H9 (cell line): Measurements from ENCODE around the gene ARVCF. TPM values are rescaled to one million over a fixed set of nuclear protein-coding genes. Genes with fewer than 3 reads are reported as not detected.

Source experiments
- DNase-seq: peaks from one replicate; pipeline ENCODE4 v3.0.0-alpha.2; 2017
- H2AFZ ChIP-seq: one replicate; pipeline ENCODE4 v1.6.1; 2013; ENCODE audit warnings: mild to moderate bottlenecking, low read length, control low read depth, moderate library complexity
- H2AK5ac ChIP-seq: 2 replicates; pipeline ENCODE4 v1.6.1; 2013; ENCODE audit warnings: low read length, control low read depth, mixed read lengths; ENCODE audit not compliant: insufficient read length
- H2BK120ac ChIP-seq: one replicate; pipeline ENCODE4 v1.6.1; 2013; ENCODE audit warnings: low read depth, mild to moderate bottlenecking, low read length, control low read depth, inconsistent platforms; ENCODE audit not compliant: poor library complexity, severe bottlenecking
- H2BK12ac ChIP-seq: 2 replicates; pipeline ENCODE4 v1.6.1; 2013; ENCODE audit warnings: low read length, control low read depth, mixed read lengths, low read depth; ENCODE audit not compliant: insufficient read length
- H2BK15ac ChIP-seq: 2 replicates; pipeline ENCODE4 v1.6.1; 2013; ENCODE audit warnings: low read depth, low read length, control low read depth
- H2BK20ac ChIP-seq: one replicate; pipeline ENCODE4 v1.6.1; 2013; ENCODE audit warnings: low read depth, mild to moderate bottlenecking, low read length, control low read depth, inconsistent platforms; ENCODE audit not compliant: poor library complexity, severe bottlenecking
- H2BK5ac ChIP-seq: 2 replicates; pipeline ENCODE4 v1.6.1; 2013; ENCODE audit warnings: low read length, control low read depth, mixed read lengths; ENCODE audit not compliant: insufficient read length
- H3K14ac ChIP-seq: 2 replicates; pipeline ENCODE4 v1.6.1; 2013; ENCODE audit warnings: low read length, control low read depth; ENCODE audit not compliant: insufficient read depth
- H3K18ac ChIP-seq: 2 replicates; pipeline ENCODE4 v1.6.1; 2013; ENCODE audit warnings: low read depth, mild to moderate bottlenecking, mixed read lengths, low read length, control low read depth; ENCODE audit not compliant: insufficient read length
- H3K23ac ChIP-seq: 2 replicates; pipeline ENCODE4 v1.6.1; 2013; ENCODE audit warnings: low read length, control low read depth, mixed read lengths, low read depth; ENCODE audit not compliant: insufficient read length
- H3K23me2 ChIP-seq: 2 replicates; pipeline ENCODE4 v1.6.1; 2013; ENCODE audit warnings: low read depth, mild to moderate bottlenecking, mixed read lengths, low read length, control low read depth; ENCODE audit not compliant: insufficient read length, poor library complexity, severe bottlenecking
- H3K27ac ChIP-seq: 2 replicates; pipeline ENCODE4 v1.5.1; 2013; ENCODE audit warnings: low read length, control low read depth, mixed read lengths, low read depth; ENCODE audit not compliant: insufficient read length
- H3K27me3 ChIP-seq: 2 replicates; pipeline ENCODE4 v1.6.1; 2013; ENCODE audit warnings: low read length, control low read depth, inconsistent platforms; ENCODE audit not compliant: insufficient read depth
- H3K4ac ChIP-seq: 2 replicates; pipeline ENCODE4 v1.6.1; 2013; ENCODE audit warnings: low read depth, mild to moderate bottlenecking, control low read depth, inconsistent platforms, low read length, moderate library complexity
- H3K4me1 ChIP-seq: 2 replicates; pipeline ENCODE4 v1.6.1; 2013; ENCODE audit warnings: low read length, control low read depth, inconsistent platforms; ENCODE audit not compliant: insufficient read depth
- H3K4me2 ChIP-seq: 2 replicates; pipeline ENCODE4 v1.6.1; 2013; ENCODE audit warnings: low read length, control low read depth, mixed read lengths; ENCODE audit not compliant: insufficient read length, insufficient read depth
- H3K56ac ChIP-seq: 2 replicates; pipeline ENCODE4 v1.6.1; 2013; ENCODE audit warnings: low read depth, mild to moderate bottlenecking, mixed read lengths, low read length, control low read depth; ENCODE audit not compliant: insufficient read length
- H3K79me1 ChIP-seq: 2 replicates; pipeline ENCODE4 v1.6.1; 2013; ENCODE audit warnings: low read depth, mild to moderate bottlenecking, moderate library complexity, low read length, control low read depth, inconsistent platforms; ENCODE audit not compliant: insufficient read depth, poor library complexity, severe bottlenecking
- H3K79me2 ChIP-seq: 2 replicates; pipeline ENCODE4 v1.6.1; 2013; ENCODE audit warnings: low read length, control low read depth, inconsistent platforms; ENCODE audit not compliant: insufficient read depth
- H3K9ac ChIP-seq: 2 replicates; pipeline ENCODE4 v1.6.1; 2013; ENCODE audit warnings: low read length, control low read depth, mixed read lengths; ENCODE audit not compliant: insufficient read length; ENCODE audit errors: extremely low read depth
- H3K9me3 ChIP-seq: one replicate; pipeline ENCODE4 v1.6.1; 2013; ENCODE audit warnings: low read depth, low read length, inconsistent platforms; ENCODE audit not compliant: control insufficient read depth
- H3T11ph ChIP-seq: one replicate; pipeline ENCODE4 v1.6.1; 2013; ENCODE audit warnings: mild to moderate bottlenecking, low read length, control low read depth, inconsistent platforms
- H4K20me1 ChIP-seq: one replicate; pipeline ENCODE4 v1.6.1; 2013; ENCODE audit not compliant: control insufficient read depth, insufficient read length, insufficient read depth
- H4K5ac ChIP-seq: 2 replicates; pipeline ENCODE4 v1.6.1; 2013; ENCODE audit warnings: low read depth, mild to moderate bottlenecking, mixed read lengths, low read length, control low read depth; ENCODE audit not compliant: insufficient read length
- H4K8ac ChIP-seq: replicated peaks from 2 replicates; pipeline ENCODE4 v1.6.1; 2013; ENCODE audit warnings: low read length, control low read depth, mixed read lengths, low read depth; ENCODE audit not compliant: insufficient read length
- H4K91ac ChIP-seq: 2 replicates; pipeline ENCODE4 v1.6.1; 2013; ENCODE audit warnings: low read depth, mild to moderate bottlenecking, moderate library complexity, mixed read lengths, low read length, control low read depth; ENCODE audit not compliant: insufficient read length
- H3K27ac Mint-ChIP-seq, 3 experiments: 2 replicates in 2 of 3; 3 replicates in 1 of 3; pipeline ENCODE4 v1.8.0; 2020 to 2021; ENCODE audit warnings: mixed read lengths in 3 of 3, mild to moderate bottlenecking in 1 of 3, moderate library complexity in 1 of 3
- H3K27me3 Mint-ChIP-seq: 2 replicates; pipeline ENCODE4 v1.8.0; 2021; ENCODE audit warnings: low read depth, mild to moderate bottlenecking, moderate library complexity, mixed read lengths
- H3K36me3 Mint-ChIP-seq, 3 experiments: 2 replicates in 2 of 3; 3 replicates in 1 of 3; pipeline ENCODE4 v1.8.0; 2020 to 2021; ENCODE audit warnings: low read depth in 3 of 3, mixed read lengths in 3 of 3; ENCODE audit not compliant: insufficient read depth in 1 of 3
- H3K4me1 Mint-ChIP-seq, 2 experiments: 2 replicates each; pipeline ENCODE4 v1.8.0; 2020; ENCODE audit warnings: mixed read lengths in 2 of 2
- H3K4me3 Mint-ChIP-seq, 2 experiments: 2 replicates in 1 of 2; 3 replicates in 1 of 2; pipeline ENCODE4 v1.8.0; 2020 to 2021; ENCODE audit warnings: mild to moderate bottlenecking in 2 of 2, mixed read lengths in 2 of 2, moderate library complexity in 1 of 2
- H3K9me3 Mint-ChIP-seq, 2 experiments: 2 replicates in 1 of 2; 3 replicates in 1 of 2; pipeline ENCODE4 v1.8.0; 2020; ENCODE audit warnings: mild to moderate bottlenecking in 2 of 2, mixed read lengths in 2 of 2, moderate library complexity in 1 of 2
- CTCF ChIP-seq: fragments of 200-600 bp; sonication (generic); conservative IDR thresholded peaks from 3 replicates; pipeline ENCODE4 v1.8.0; 2021; ENCODE audit warnings: antibody characterized with exemption, mild to moderate bottlenecking
- WGBS: extraction: QIAGEN DNeasy Blood & Tissue Kit; methylation state at CpG from one replicate; pipeline ENCODE4 v1.1.7; 2013; ENCODE audit warnings: missing lambda C conversion rate, low lambda C conversion rate, mixed read lengths; ENCODE audit not compliant: insufficient read length; ENCODE audit errors: extremely low coverage; 5-methylcytosine and 5-hydroxymethylcytosine counted together
- total RNA-seq: library from RNA; stranded (reverse); gene quantifications from 2 replicates; pipeline ENCODE4 v1.2.1, GENCODE V29; 2021

The ARVCF gene
- total RNA-seq, 1 experiment from 2014 or later, result 40.7 TPM

DNA sequence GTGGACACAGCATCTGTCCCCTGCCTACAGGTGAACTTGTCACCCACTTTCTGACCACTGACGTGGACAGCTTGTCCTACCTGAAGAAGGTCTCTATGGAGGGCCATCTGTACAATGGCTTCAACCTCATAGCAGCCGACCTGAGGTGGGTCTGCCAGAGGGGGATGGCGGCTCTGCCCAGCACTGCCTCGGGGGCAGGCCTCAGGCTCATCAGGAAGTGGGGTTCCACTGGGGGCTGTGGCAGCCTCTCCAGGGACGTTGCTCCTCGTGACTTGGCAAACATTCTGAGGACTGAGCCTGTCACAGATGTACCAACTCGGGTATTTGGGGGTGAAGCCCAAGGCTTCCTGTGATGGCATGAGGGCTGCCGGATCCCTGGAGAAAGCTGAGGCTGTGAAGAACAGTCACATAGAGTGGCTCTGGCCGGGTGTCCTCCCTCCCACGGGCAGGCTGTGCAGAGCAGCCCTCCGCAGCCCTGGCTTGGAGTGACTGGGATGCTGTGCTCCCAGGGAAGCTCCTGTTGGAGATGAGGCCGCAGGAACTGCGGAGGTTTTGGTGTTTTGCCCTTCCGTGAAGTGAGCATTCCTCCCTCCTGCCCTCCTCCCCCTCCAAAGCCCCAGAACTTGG lies 36.9 kb upstream of the ARVCF start:
- DNase-seq, result no peak
- peaks cover 6 to 18% (median 8%) of the 10 kb centered on the region in 3 experiments for H3K36me3 Mint-ChIP-seq
- Histone ChIP-seq H3K4me2 (no peak overlapping the region), H4K5ac (no peak overlapping the region), H3T11ph (no peak overlapping the region), H2BK120ac (no peak overlapping the region), H3K27ac (no peak overlapping the region), H3K23ac (no peak overlapping the region), H2BK12ac (no peak overlapping the region), H3K4ac (no peak overlapping the region), H4K20me1 (no peaks in the 10 kb centered on the region), H2AK5ac (no peak overlapping the region), H3K79me1 (no peaks in the 10 kb centered on the region), H2BK20ac (no peak overlapping the region), H3K14ac (no peak overlapping the region), H3K56ac (no peak overlapping the region), H3K9ac (no peak overlapping the region), H3K27me3 (no peaks in the 10 kb centered on the region), H3K9me3 (no peaks in the 10 kb centered on the region), H2BK15ac (no peak overlapping the region), H3K4me1 (no peaks in the 10 kb centered on the region), H2BK5ac (no peak overlapping the region), H2AFZ (no peak overlapping the region), H4K91ac (no peak overlapping the region), H4K8ac (no peak overlapping the region), H3K79me2 (no peaks in the 10 kb centered on the region), H3K23me2 (no peaks in the 10 kb centered on the region), H3K18ac (no peak overlapping the region)
- H3K9me3 Mint-ChIP-seq, result peaks cover 5 to 6% of the 10 kb centered on the region in 2 experiments; a peak in 3 of 5 replicates
- H3K27ac Mint-ChIP-seq, result no peak overlapping the region
- WGBS, result no CpG with 5 or more reads among the region's 14 CpGs
- no peak for TF ChIP-seq CTCF
- H3K4me3 Mint-ChIP-seq, result no peak overlapping the region
- no peaks in the 10 kb centered on the region for H3K27me3 Mint-ChIP-seq
- H3K4me1 Mint-ChIP-seq, result no peaks in the 10 kb centered on the region
